PC-9 (cell line): ENCODE results near the gene VSX2. TPM values are rescaled to one million over a fixed set of nuclear protein-coding genes. Genes with fewer than 3 reads are reported as not detected.

Source experiments
- BruUV-seq: library from RNA; stranded (reverse); fragments of 400-500 nt; replicated peaks from 2 replicates; lab custom pipeline; 2021; lab: Mats Ljungman, UMichigan
- CTCF ChIA-PET: fragments of 300-600 bp; sonication (Branson Sonifier 250); formaldehyde crosslinking; loops from one replicate; lab custom pipeline; 2022; ENCODE audit warnings: antibody characterized with exemption; lab: Charles Lee
- POLR2A ChIA-PET: fragments of 300-600 bp; sonication (Branson Sonifier 250); formaldehyde crosslinking; loops from one replicate; lab custom pipeline; 2022; ENCODE audit warnings: antibody characterized with exemption; ENCODE audit not compliant: unreplicated experiment; lab: Charles Lee
- DNase-seq, 2 experiments: peaks; one replicate each; pipeline versions ENCODE4 v3.0.0 to v3.0.0-alpha.2; 2015 to 2022; ENCODE audit warnings: mixed read lengths in 1 of 2
- H2AFZ ChIP-seq: fragments of 200-600 bp; sonication (generic); 2 replicates; pipeline ENCODE4 v1.8.1; 2017; ENCODE audit warnings: antibody characterized with exemption
- H3F3A ChIP-seq: fragments of 200-600 bp; sonication (generic); 2 replicates; pipeline ENCODE4 v1.8.1; 2017; ENCODE audit warnings: antibody characterized with exemption, mild to moderate bottlenecking, low read depth; ENCODE audit not compliant: insufficient read depth
- H3K27ac ChIP-seq: fragments of 200-600 bp; sonication (generic); 2 replicates; pipeline ENCODE4 v1.6.1; 2016; ENCODE audit warnings: mixed run types
- H3K27me3 ChIP-seq: fragments of 200-600 bp; sonication (generic); 2 replicates; pipeline ENCODE4 v1.6.1; 2016; ENCODE audit warnings: low read depth, mixed run types; ENCODE audit not compliant: insufficient read depth
- H3K36me3 ChIP-seq: fragments of 200-600 bp; sonication (generic); 2 replicates; pipeline ENCODE4 v1.6.1; 2016; ENCODE audit warnings: low read depth, mixed run types
- H3K4me1 ChIP-seq: fragments of 200-600 bp; sonication (generic); replicated peaks from 2 replicates; pipeline ENCODE4 v1.6.1; 2016; ENCODE audit warnings: mixed run types; ENCODE audit not compliant: insufficient read depth
- H3K4me2 ChIP-seq: fragments of 200-600 bp; sonication (generic); 2 replicates; pipeline ENCODE4 v1.6.1; 2017; ENCODE audit warnings: mixed run types
- H3K4me3 ChIP-seq: fragments of 200-600 bp; sonication (generic); 2 replicates; pipeline ENCODE4 v1.6.1; 2016; ENCODE audit warnings: mixed run types
- H3K79me2 ChIP-seq: fragments of 200-600 bp; sonication (generic); 2 replicates; pipeline ENCODE4 v1.6.1; 2017; ENCODE audit warnings: low read depth, mixed run types
- H3K9me2 ChIP-seq: fragments of 200-600 bp; sonication (generic); 2 replicates; pipeline ENCODE4 v1.8.1; 2017; ENCODE audit warnings: mild to moderate bottlenecking; ENCODE audit not compliant: insufficient read depth
- H3K9me3 ChIP-seq: fragments of 200-600 bp; sonication (generic); 2 replicates; pipeline ENCODE4 v1.8.1; 2016; ENCODE audit warnings: low read depth; ENCODE audit not compliant: insufficient read depth
- H4K20me1 ChIP-seq: fragments of 200-600 bp; sonication (generic); 2 replicates; pipeline ENCODE4 v1.8.1; 2017; ENCODE audit not compliant: insufficient read depth
- CTCF ChIP-seq: fragments of 200-600 bp; sonication (generic); conservative IDR thresholded peaks from 2 replicates; pipeline ENCODE4 v1.6.1; 2017; ENCODE audit warnings: mixed run types, antibody characterized with exemption, mild to moderate bottlenecking, moderate library complexity
- EZH2 ChIP-seq: fragments of 200-600 bp; sonication (generic); IDR thresholded peaks from 2 replicates; pipeline ENCODE4 v1.8.0; 2017; ENCODE audit warnings: antibody characterized with exemption, low read depth
- intact Hi-C: fragments of 100-400 bp; cut with micrococcal nuclease; formaldehyde crosslinking; loops from one replicate; pipeline ENCODE4 v1.10.0; 2022; ENCODE audit not compliant: unreplicated experiment
- total RNA-seq: library from RNA; stranded (reverse); gene quantifications from 2 replicates; pipeline ENCODE4 v1.2.3, GENCODE V29; 2021

Gene VSX2
- total RNA-seq, 1 experiment from 2014 or later, result not detected

GRCh38 chr14:74218462-74218861 lies 20.8 kb upstream of the VSX2 start:
- no peak for TF ChIP-seq EZH2
- TF ChIP-seq CTCF, result no peak
- ChIA-PET CTCF (interaction anchor here (0.6 to 1.7 kb wide), 4 partner anchors 34 to 135 kb away, joined by 4 to 12 read pairs (median 6); no protein-coding TSS in a partner anchor), POLR2A (no interaction called here)
- no peak for DNase-seq
- Histone ChIP-seq H3K27me3 (peaks cover 40% of the 10 kb centered on the region), H2AFZ (no peak overlapping the region), H3K4me3 (no peak overlapping the region), H3K79me2 (no peaks in the 10 kb centered on the region), H3K9me2 (no peaks in the 10 kb centered on the region), H3K27ac (no peak overlapping the region), H4K20me1 (no peaks in the 10 kb centered on the region), H3K4me2 (no peak overlapping the region), H3K36me3 (no peaks in the 10 kb centered on the region), H3K9me3 (no peaks in the 10 kb centered on the region), H3F3A (no peaks in the 10 kb centered on the region), H3K4me1 (no peaks in the 10 kb centered on the region)
- no TSS peak for BruUV-seq
- intact Hi-C loops, result no loop called here

GRCh38 chr14:74219277-74220205 lies 19.7 kb upstream of the VSX2 start:
- no peak overlapping the region for H2AFZ ChIP-seq
- no peak overlapping the region for H3K27ac ChIP-seq
- no peaks in the 10 kb centered on the region for H3K9me2 ChIP-seq
- POLR2A ChIA-PET, result interaction anchor here (0.6 kb wide), 1 partner anchor 411 kb away, joined by 5 read pairs; no protein-coding TSS in a partner anchor
- no peak overlapping the region for H3K4me3 ChIP-seq
- H3F3A ChIP-seq, result no peaks in the 10 kb centered on the region
- CTCF ChIA-PET, result interaction anchor here (0.5 to 1.7 kb wide), 5 partner anchors 33 to 136 kb away, joined by 3 to 12 read pairs (median 7); partner anchors contain the start of gene ABCD4
- H3K79me2 ChIP-seq, result no peaks in the 10 kb centered on the region
- TF ChIP-seq CTCF (no peak), EZH2 (no peak)
- H3K27me3 ChIP-seq, result peaks cover 45% of the 10 kb centered on the region
- H4K20me1 ChIP-seq, result no peaks in the 10 kb centered on the region
- no TSS peak for BruUV-seq
- no peak for DNase-seq
- H3K9me3 ChIP-seq, result no peaks in the 10 kb centered on the region
- H3K36me3 ChIP-seq, result no peaks in the 10 kb centered on the region
- H3K4me2 ChIP-seq, result no peak overlapping the region
- intact Hi-C loops, result no loop called here
- H3K4me1 ChIP-seq, result no peaks in the 10 kb centered on the region

- H3F3A ChIP-seq, result no peaks in the 10 kb centered on the region
- H3K9me2 ChIP-seq, result no peaks in the 10 kb centered on the region
Measured at GRCh38 chr14:74220991-74221390, 18.3 kb upstream of the VSX2 start.

More at GRCh38 chr14:74220991-74221390, 18.3 kb upstream of the VSX2 start:
- TF ChIP-seq CTCF (no peak), EZH2 (no peak)
- no peaks in the 10 kb centered on the region for H3K9me3 ChIP-seq
- H3K4me3 ChIP-seq, result no peak overlapping the region
- ChIA-PET CTCF (interaction anchor here (0.7 to 0.9 kb wide), 2 partner anchors 25 to 42 kb away, joined by 9 to 12 read pairs; no protein-coding TSS in a partner anchor), POLR2A (no interaction called here)
- H3K4me2 ChIP-seq, result no peak overlapping the region
- no peak overlapping the region for H2AFZ ChIP-seq
- no peak for DNase-seq
- no TSS peak for BruUV-seq
- H3K36me3 ChIP-seq, result no peaks in the 10 kb centered on the region
- no peaks in the 10 kb centered on the region for H4K20me1 ChIP-seq
- H3K79me2 ChIP-seq, result no peaks in the 10 kb centered on the region
- H3K27me3 ChIP-seq, result peaks cover 54% of the 10 kb centered on the region
- intact Hi-C loops, result no loop called here
- H3K4me1 ChIP-seq, result no peaks in the 10 kb centered on the region
- H3K27ac ChIP-seq, result no peak overlapping the region
